GM04504 (cell line): Measurements from ENCODE around the gene DNAJC8.

Source experiments
- DNase-seq: peaks from one replicate; pipeline ENCODE4 v3.0.0-alpha.2; 2012; ENCODE audit warnings: low read depth

DNAJC8 gene

GRCh38 chr1:28172713-28173150 lies 60.1 kb downstream of the DNAJC8 start:
- DNase-seq, result no peak

GRCh38 chr1:28171246-28171645 lies 61.6 kb downstream of the DNAJC8 start:
- no peak for DNase-seq

GRCh38 chr1:28170001-28170596 lies 62.7 kb downstream of the DNAJC8 start:
- DNase-seq, result no peak

GRCh38 chr1:28163496-28164161 lies 69.2 kb downstream of the DNAJC8 start:
- no peak for DNase-seq

- DNase-seq, result no peak
Measured at GRCh38 chr1:28162151-28162550, 70.7 kb downstream of the DNAJC8 start.

- DNase-seq, result no peak
Measured at GRCh38 chr1:28161751-28162150, 71.1 kb downstream of the DNAJC8 start.

GRCh38 chr1:28160782-28161266 lies 72.0 kb downstream of the DNAJC8 start:
- DNase-seq, result peak; percentile 60

- no peak for DNase-seq
Measured at GRCh38 chr1:28159680-28160079, 73.1 kb downstream of the DNAJC8 start.

GRCh38 chr1:28159243-28159642 lies 73.6 kb downstream of the DNAJC8 start:
- no peak for DNase-seq

- no peak for DNase-seq
Measured at GRCh38 chr1:28157894-28158293, 74.9 kb downstream of the DNAJC8 start.

- DNase-seq, result no peak
Measured at GRCh38 chr1:28156821-28157220, 76.0 kb downstream of the DNAJC8 start.

- no peak for DNase-seq
Measured at GRCh38 chr1:28155628-28156027, 77.2 kb downstream of the DNAJC8 start.

- DNase-seq, result no peak
Measured at GRCh38 chr1:28154078-28154594, 78.7 kb downstream of the DNAJC8 start.
